IMR-90 (cell line): Measurements from ENCODE around the gene CAMTA1. TPM values are rescaled to one million over a fixed set of nuclear protein-coding genes. Genes with fewer than 3 reads are reported as not detected.

ENCODE experiments used
- ATAC-seq: fragments of 200-7000 bp; cut with Tn5 transposase; 2 replicates; pipeline ENCODE4 v1.9.1; 2020; ENCODE audit warnings: low read depth, mild to moderate bottlenecking, moderate library complexity
- BruUV-seq: library from RNA; stranded (reverse); fragments of 400-500 nt; replicated peaks from 2 replicates; lab custom pipeline; 2021; lab: Mats Ljungman, UMichigan
- CTCF ChIA-PET: fragments of 300-600 bp; formaldehyde crosslinking; extraction: SDS; loops from one replicate; lab custom pipeline; 2021; ENCODE audit warnings: antibody characterized with exemption; lab: Yijun Ruan, JAX
- POLR2A ChIA-PET: fragments of 300-600 bp; sonication (Branson Sonifier 250); formaldehyde crosslinking; loops from one replicate; lab custom pipeline; 2022; ENCODE audit warnings: antibody characterized with exemption; ENCODE audit not compliant: unreplicated experiment; lab: Charles Lee
- DNase-seq: peaks from one replicate; pipeline ENCODE4 v3.0.0; 2013
- H2AFZ ChIP-seq: replicated peaks from 2 replicates; pipeline ENCODE3; 2013; ENCODE audit warnings: low read length, mild to moderate bottlenecking; ENCODE audit not compliant: poor library complexity
- H2AK5ac ChIP-seq: 2 replicates; pipeline ENCODE4 v1.6.1; 2013; ENCODE audit warnings: low read depth, low read length, inconsistent platforms
- H2AK9ac ChIP-seq: replicated peaks from 2 replicates; pipeline ENCODE3; 2013; ENCODE audit warnings: mild to moderate bottlenecking, low read depth, low read length, moderate library complexity; ENCODE audit not compliant: poor library complexity
- H2BK120ac ChIP-seq: 2 replicates; pipeline ENCODE4 v1.6.1; 2013; ENCODE audit warnings: low read depth, low read length, inconsistent platforms
- H2BK15ac ChIP-seq: 3 replicates; pipeline ENCODE4 v1.6.1; 2013; ENCODE audit warnings: low read depth, low read length, inconsistent platforms
- H2BK20ac ChIP-seq: 2 replicates; pipeline ENCODE4 v1.6.1; 2013; ENCODE audit warnings: low read depth, mild to moderate bottlenecking, inconsistent platforms, low read length, moderate library complexity
- H2BK5ac ChIP-seq: 2 replicates; pipeline ENCODE4 v1.6.1; 2013; ENCODE audit warnings: mild to moderate bottlenecking, low read depth, low read length, inconsistent platforms; ENCODE audit not compliant: poor library complexity, severe bottlenecking
- H3K14ac ChIP-seq: replicated peaks from 2 replicates; pipeline ENCODE4 v1.6.1; 2013; ENCODE audit warnings: low read depth, low read length, inconsistent platforms
- H3K18ac ChIP-seq: 2 replicates; pipeline ENCODE4 v1.6.1; 2013; ENCODE audit warnings: low read depth, low read length, control low read depth
- H3K23ac ChIP-seq: 2 replicates; pipeline ENCODE4 v1.6.1; 2013; ENCODE audit warnings: low read depth, low read length, inconsistent platforms
- H3K27ac ChIP-seq: 2 replicates; pipeline ENCODE4 v1.5.1; 2013; ENCODE audit warnings: mild to moderate bottlenecking, control low read depth, low read length; ENCODE audit not compliant: insufficient read depth
- H3K27me3 ChIP-seq: 2 replicates; pipeline ENCODE4 v1.6.1; 2013; ENCODE audit warnings: low read length; ENCODE audit not compliant: control insufficient read depth, insufficient read depth
- H3K36me3 ChIP-seq: 2 replicates; pipeline ENCODE4 v1.6.1; 2013; ENCODE audit warnings: low read length, mixed read lengths; ENCODE audit not compliant: control insufficient read depth, insufficient read depth
- H3K4ac ChIP-seq: 2 replicates; pipeline ENCODE4 v1.6.1; 2013; ENCODE audit warnings: low read depth, low read length, inconsistent platforms
- H3K4me1 ChIP-seq: 2 replicates; pipeline ENCODE4 v1.6.1; 2013; ENCODE audit warnings: low read length, mixed read lengths; ENCODE audit not compliant: control insufficient read depth, insufficient read depth
- H3K4me2 ChIP-seq: 2 replicates; pipeline ENCODE4 v1.6.1; 2013; ENCODE audit warnings: low read depth, mild to moderate bottlenecking, control low read depth, low read length, moderate library complexity
- H3K4me3 ChIP-seq: 2 replicates; pipeline ENCODE4 v1.5.1; 2013; ENCODE audit warnings: low read depth, mild to moderate bottlenecking, control low read depth, low read length, moderate library complexity; ENCODE audit not compliant: insufficient read depth
- H3K56ac ChIP-seq: 2 replicates; pipeline ENCODE4 v1.6.1; 2013; ENCODE audit warnings: low read length, inconsistent platforms; ENCODE audit not compliant: insufficient read depth; ENCODE audit errors: extremely low read depth
- H3K79me1 ChIP-seq, 2 experiments: 2 replicates each; pipeline ENCODE4 v1.6.1; 2013; ENCODE audit warnings: low read length in 2 of 2, inconsistent platforms in 1 of 2, low read depth in 1 of 2
- H3K9ac ChIP-seq: 2 replicates; pipeline ENCODE4 v1.6.1; 2013; ENCODE audit warnings: low read depth, low read length, control low read depth
- H3K9me1 ChIP-seq: 2 replicates; pipeline ENCODE4 v1.6.1; 2013; ENCODE audit warnings: low read length, inconsistent platforms; ENCODE audit not compliant: insufficient read depth
- H3K9me3 ChIP-seq: 2 replicates; pipeline ENCODE4 v1.6.1; 2013; ENCODE audit warnings: low read length; ENCODE audit not compliant: control insufficient read depth, insufficient read depth
- H4K20me1 ChIP-seq: 2 replicates; pipeline ENCODE4 v1.6.1; 2013; ENCODE audit warnings: low read length, inconsistent platforms; ENCODE audit not compliant: insufficient read depth
- H4K5ac ChIP-seq: 2 replicates; pipeline ENCODE4 v1.6.1; 2013; ENCODE audit warnings: mild to moderate bottlenecking, low read depth, low read length, control low read depth
- H4K8ac ChIP-seq, 2 experiments: 2 replicates each; pipeline ENCODE4 v1.6.1; 2013; ENCODE audit warnings: low read depth in 2 of 2, low read length in 2 of 2, control low read depth in 1 of 2, inconsistent platforms in 1 of 2
- H4K91ac ChIP-seq: 2 replicates; pipeline ENCODE4 v1.6.1; 2013; ENCODE audit warnings: low read depth, low read length, inconsistent platforms; ENCODE audit not compliant: insufficient read depth
- BHLHE40 ChIP-seq: fragments of 150-350 bp; IDR thresholded peaks from 2 replicates; pipeline ENCODE4 v1.6.1; 2016; ENCODE audit warnings: mild to moderate bottlenecking, low read depth, low read length
- ELK1 ChIP-seq: fragments of 150-350 bp; IDR thresholded peaks from 2 replicates; pipeline ENCODE4 v1.6.1; 2016; ENCODE audit warnings: low read depth, mild to moderate bottlenecking, low read length, moderate library complexity, borderline replicate concordance
- POLR2A ChIP-seq: IDR thresholded peaks from 2 replicates; pipeline ENCODE4 v1.6.1; 2012; ENCODE audit warnings: mild to moderate bottlenecking, low read depth, low read length
- RCOR1 ChIP-seq: IDR thresholded peaks from 2 replicates; pipeline ENCODE4 v1.6.1; 2012; ENCODE audit warnings: mild to moderate bottlenecking, low read length, improper control_type of control experiment; ENCODE audit not compliant: insufficient replicate concordance
- SMC3 ChIP-seq: fragments of 150-350 bp; IDR thresholded peaks from 2 replicates; pipeline ENCODE4 v1.6.1; 2016; ENCODE audit warnings: low read depth, mild to moderate bottlenecking, antibody characterized with exemption, low read length, moderate library complexity
- USF2 ChIP-seq: fragments of 150-350 bp; IDR thresholded peaks from 2 replicates; pipeline ENCODE4 v1.6.1; 2017; ENCODE audit warnings: mild to moderate bottlenecking, antibody characterized with exemption, low read length, low read depth
- WGBS, 2 experiments: methylation state at CpG; one replicate each; pipeline versions ENCODE4 v1.1.5 to v1.1.7; 2013; ENCODE audit warnings: missing lambda C conversion rate in 2 of 2; ENCODE audit not compliant: insufficient read length in 1 of 2; ENCODE audit errors: extremely low coverage in 2 of 2; 5-methylcytosine and 5-hydroxymethylcytosine counted together
- dilution Hi-C: fragments of 300-500 bp; cut with HindIII; formaldehyde crosslinking; loops from one replicate; pipeline ENCODE4 v1.14.3; 2018; ENCODE audit warnings: low sequenced_read_pairs; ENCODE audit not compliant: unreplicated experiment
- in situ Hi-C: fragments of 300-500 bp; cut with MboI; formaldehyde crosslinking; loops from 3 replicates; pipeline ENCODE4 v1.14.3; 2019; ENCODE audit warnings: low sequenced_read_pairs, inconsistent platforms, mixed read lengths
- intact Hi-C: fragments of 100-400 bp; cut with micrococcal nuclease; formaldehyde crosslinking; loops from 2 replicates; pipeline ENCODE4 v1.10.0; 2022
- polyA plus RNA-seq, 3 experiments: library from polyadenylated mRNA; depleted of rRNA; stranded (reverse); fragments of >200 nt; gene quantifications; 2 replicates each; pipeline ENCODE4 v1.2.3, GENCODE V29; 2012; ENCODE audit warnings: low replicate concordance in 1 of 3
- total RNA-seq: library from RNA; depleted of rRNA; stranded (reverse); fragments of >200 nt; gene quantifications from 2 replicates; pipeline ENCODE4 v1.2.3, GENCODE V29; 2012

The CAMTA1 gene
- total and polyA plus RNA-seq, 2 of the 4 experiments (the other 2 are of a cell fraction), result 35.5 to 74.3 TPM

GRCh38 chr1:6979003-6979613 is 193.9 kb downstream of the CAMTA1 start:
- no peak overlapping the region for H3K4me3 ChIP-seq
- H2AK5ac ChIP-seq, result no peak overlapping the region
- ATAC-seq, result no peak
- H3K9me1 ChIP-seq, result no peaks in the 10 kb centered on the region
- peaks cover 22% of the 10 kb centered on the region for H3K27me3 ChIP-seq
- H3K4ac ChIP-seq, result no peak overlapping the region
- no peak overlapping the region for H4K91ac ChIP-seq
- no peak overlapping the region for H3K23ac ChIP-seq
- no peak overlapping the region for H3K4me2 ChIP-seq
- no peak overlapping the region for H2BK15ac ChIP-seq
- no peak overlapping the region for H3K9ac ChIP-seq
- H2AFZ ChIP-seq, result peak overlapping the region; percentile 32
- H3K18ac ChIP-seq, result no peak overlapping the region
- H2BK120ac ChIP-seq, result no peak overlapping the region
- H3K79me1 ChIP-seq, result no peaks in the 10 kb centered on the region
- no peaks in the 10 kb centered on the region for H3K36me3 ChIP-seq
- H3K56ac ChIP-seq, result no peak overlapping the region
- CTCF ChIA-PET, result no interaction called here
- H3K9me3 ChIP-seq, result no peaks in the 10 kb centered on the region
- intact Hi-C loops, result no loop called here
- TF ChIP-seq USF2, result no peak
- TF ChIP-seq POLR2A, result no peak
- no peak for TF ChIP-seq BHLHE40
- no peak for TF ChIP-seq SMC3
- no peak for TF ChIP-seq ELK1
- no peak for TF ChIP-seq RCOR1
- H2BK20ac ChIP-seq, result no peak overlapping the region
- H2AK9ac ChIP-seq, result no peak overlapping the region
- dilution Hi-C loops, result no loop called here
- in situ Hi-C loops, result no loop called here
- no CpG with 5 or more reads among the region's 5 CpGs for WGBS, 2 experiments
- no peak overlapping the region for H2BK5ac ChIP-seq
- no peaks in the 10 kb centered on the region for H4K20me1 ChIP-seq
- no peak for DNase-seq
- no peak overlapping the region for H3K27ac ChIP-seq
- no TSS peak for BruUV-seq
- POLR2A ChIA-PET, result no interaction called here
- H4K5ac ChIP-seq, result no peak overlapping the region
- no peak overlapping the region for H3K14ac ChIP-seq
- H3K4me1 ChIP-seq, result no peaks in the 10 kb centered on the region
- no peak overlapping the region for H4K8ac ChIP-seq
